ENCODE data around the gene ATRN.

DNA sequence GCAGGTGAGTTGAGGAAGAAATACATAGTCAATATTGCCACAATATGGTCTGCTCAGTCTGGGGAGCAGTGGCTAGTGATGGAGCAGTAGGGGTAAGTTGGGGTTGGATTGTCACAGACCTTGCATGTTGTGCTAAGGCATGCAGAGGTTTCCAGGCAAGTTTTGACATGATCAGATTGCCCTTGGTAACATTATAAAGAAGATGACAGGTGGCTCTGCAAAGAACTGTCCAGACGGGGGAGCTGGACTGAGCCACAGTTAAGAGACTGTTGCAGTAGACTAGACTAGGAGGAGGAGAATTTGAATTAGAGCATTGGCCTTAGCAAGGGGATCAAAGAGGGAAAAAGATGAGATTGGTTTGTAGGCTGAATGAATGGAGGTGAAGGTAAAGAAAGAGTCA, 23.4 kb downstream of the ATRN start:
- TF ChIP-seq, protein P1, sequence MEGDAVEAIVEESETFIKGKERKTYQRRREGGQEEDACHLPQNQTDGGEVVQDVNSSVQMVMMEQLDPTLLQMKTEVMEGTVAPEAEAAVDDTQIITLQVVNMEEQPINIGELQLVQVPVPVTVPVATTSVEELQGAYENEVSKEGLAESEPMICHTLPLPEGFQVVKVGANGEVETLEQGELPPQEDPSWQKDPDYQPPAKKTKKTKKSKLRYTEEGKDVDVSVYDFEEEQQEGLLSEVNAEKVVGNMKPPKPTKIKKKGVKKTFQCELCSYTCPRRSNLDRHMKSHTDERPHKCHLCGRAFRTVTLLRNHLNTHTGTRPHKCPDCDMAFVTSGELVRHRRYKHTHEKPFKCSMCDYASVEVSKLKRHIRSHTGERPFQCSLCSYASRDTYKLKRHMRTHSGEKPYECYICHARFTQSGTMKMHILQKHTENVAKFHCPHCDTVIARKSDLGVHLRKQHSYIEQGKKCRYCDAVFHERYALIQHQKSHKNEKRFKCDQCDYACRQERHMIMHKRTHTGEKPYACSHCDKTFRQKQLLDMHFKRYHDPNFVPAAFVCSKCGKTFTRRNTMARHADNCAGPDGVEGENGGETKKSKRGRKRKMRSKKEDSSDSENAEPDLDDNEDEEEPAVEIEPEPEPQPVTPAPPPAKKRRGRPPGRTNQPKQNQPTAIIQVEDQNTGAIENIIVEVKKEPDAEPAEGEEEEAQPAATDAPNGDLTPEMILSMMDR (conservative IDR thresholded peaks at IDR 0.05 in 1 of 2, IDR thresholded peaks at IDR 0.05 in 1 of 2; ENCODE audit: extremely low read depth in 1 of 2, insufficient read depth in 1 of 2, low read depth in 1 of 2, low read length in 2 of 2), result peak; percentile 32 to 60
- no peak for TF ChIP-seq EZH2 (IDR thresholded peaks at IDR 0.05; ENCODE audit: borderline replicate concordance, low read length)
